Neutrophil (primary cell): ENCODE results near the gene FCN3.
"Not testable (repeated sequence)": the region's sequence is repeated elsewhere in the genome, so short reads cannot be mapped to it uniquely, and the experiment has no call there.

Experiments used
- H3K27ac ChIP-seq: fragments of 200-600 bp; sonication (generic); 2 replicates; pipeline ENCODE4 v1.5.1; 2016; ENCODE audit warnings: mild to moderate bottlenecking, moderate library complexity
- H3K27me3 ChIP-seq: fragments of 200-600 bp; sonication (generic); 2 replicates; pipeline ENCODE4 v1.6.0; 2016; ENCODE audit warnings: mild to moderate bottlenecking
- H3K36me3 ChIP-seq: fragments of 200-600 bp; sonication (generic); 2 replicates; pipeline ENCODE4 v1.5.1; 2017
- H3K4me1 ChIP-seq, 2 experiments: fragments of 200-600 bp in 1 of 2; sonication (generic) in 1 of 2; 1 replicate in 1 of 2; 2 replicates in 1 of 2; pipeline versions ENCODE4 v1.5.1 to v1.6.1; 2013 to 2016; ENCODE audit warnings: low read depth in 1 of 2, low read length in 1 of 2, mild to moderate bottlenecking in 1 of 2, moderate library complexity in 1 of 2; ENCODE audit not compliant: control insufficient read depth in 1 of 2, insufficient read depth in 1 of 2
- H3K4me3 ChIP-seq, 2 experiments: fragments of 200-600 bp in 1 of 2; sonication (generic) in 1 of 2; 1 replicate in 1 of 2; 2 replicates in 1 of 2; pipeline ENCODE4 v1.5.1; 2013 to 2016; ENCODE audit warnings: low read depth in 1 of 2, low read length in 1 of 2, mild to moderate bottlenecking in 1 of 2, moderate library complexity in 1 of 2
- H3K9me3 ChIP-seq: fragments of 200-600 bp; sonication (generic); 2 replicates; pipeline ENCODE4 v1.5.1; 2016
- TF ChIP-seq, protein P1 (sequence below): fragments of 200-600 bp; sonication (generic); IDR thresholded peaks from 2 replicates; pipeline ENCODE4 v1.5.1; 2016; ENCODE audit warnings: antibody characterized with exemption

The FCN3 gene

DNA sequence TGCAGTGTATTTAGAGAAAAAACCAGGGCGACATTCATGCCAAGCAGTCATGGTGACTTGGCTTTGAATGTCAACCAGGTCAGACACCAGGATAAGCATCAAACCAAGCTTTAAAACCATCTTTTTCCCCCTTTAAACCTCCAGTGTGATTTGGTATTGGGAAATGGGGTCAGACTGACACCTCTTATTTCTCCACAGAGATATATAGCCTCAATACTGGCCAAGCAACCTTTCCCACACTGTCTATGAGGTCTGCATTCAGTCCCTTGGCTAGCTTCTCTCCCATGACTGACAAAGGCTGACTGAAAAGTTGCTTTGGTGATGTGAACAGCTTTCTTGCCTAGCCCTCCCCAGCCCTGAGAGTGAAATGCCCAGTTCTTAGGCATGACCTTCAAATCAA is 39.5 kb upstream of the FCN3 start:
- H3K4me1 ChIP-seq, result peaks cover 0 to 3% of the 10 kb centered on the region in 2 experiments
- H3K36me3 ChIP-seq, result peaks cover 100% of the 10 kb centered on the region
- TF ChIP-seq, protein P1, sequence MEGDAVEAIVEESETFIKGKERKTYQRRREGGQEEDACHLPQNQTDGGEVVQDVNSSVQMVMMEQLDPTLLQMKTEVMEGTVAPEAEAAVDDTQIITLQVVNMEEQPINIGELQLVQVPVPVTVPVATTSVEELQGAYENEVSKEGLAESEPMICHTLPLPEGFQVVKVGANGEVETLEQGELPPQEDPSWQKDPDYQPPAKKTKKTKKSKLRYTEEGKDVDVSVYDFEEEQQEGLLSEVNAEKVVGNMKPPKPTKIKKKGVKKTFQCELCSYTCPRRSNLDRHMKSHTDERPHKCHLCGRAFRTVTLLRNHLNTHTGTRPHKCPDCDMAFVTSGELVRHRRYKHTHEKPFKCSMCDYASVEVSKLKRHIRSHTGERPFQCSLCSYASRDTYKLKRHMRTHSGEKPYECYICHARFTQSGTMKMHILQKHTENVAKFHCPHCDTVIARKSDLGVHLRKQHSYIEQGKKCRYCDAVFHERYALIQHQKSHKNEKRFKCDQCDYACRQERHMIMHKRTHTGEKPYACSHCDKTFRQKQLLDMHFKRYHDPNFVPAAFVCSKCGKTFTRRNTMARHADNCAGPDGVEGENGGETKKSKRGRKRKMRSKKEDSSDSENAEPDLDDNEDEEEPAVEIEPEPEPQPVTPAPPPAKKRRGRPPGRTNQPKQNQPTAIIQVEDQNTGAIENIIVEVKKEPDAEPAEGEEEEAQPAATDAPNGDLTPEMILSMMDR, result no peak
- H3K27me3 ChIP-seq, result no peaks in the 10 kb centered on the region
- H3K4me3 ChIP-seq, result no peak overlapping the region
- no peak overlapping the region for H3K27ac ChIP-seq
- no peaks in the 10 kb centered on the region for H3K9me3 ChIP-seq

DNA sequence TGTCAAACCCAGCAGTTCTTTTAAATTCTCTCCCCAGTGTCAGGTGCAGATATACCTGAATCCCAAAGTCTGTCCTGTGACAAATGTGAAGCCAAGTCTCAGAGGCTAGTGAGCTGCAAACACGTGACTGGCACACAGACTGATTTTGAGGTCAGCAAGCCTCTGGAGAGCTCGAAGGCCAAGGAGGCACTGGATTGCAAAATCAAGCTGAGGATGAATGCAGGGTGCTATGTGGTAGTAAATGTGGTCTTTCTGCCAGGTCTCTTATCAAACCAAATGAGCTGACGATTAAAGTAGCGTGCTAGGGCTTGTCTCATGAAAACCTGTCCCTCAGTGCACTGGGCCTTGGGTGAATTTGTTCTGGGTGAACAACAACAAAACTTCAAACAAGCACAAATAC is 38.4 kb upstream of the FCN3 start:
- Histone ChIP-seq H3K36me3 (peaks cover 100% of the 10 kb centered on the region), H3K4me3 (no peak overlapping the region)
- TF ChIP-seq, protein P1, result no peak

DNA sequence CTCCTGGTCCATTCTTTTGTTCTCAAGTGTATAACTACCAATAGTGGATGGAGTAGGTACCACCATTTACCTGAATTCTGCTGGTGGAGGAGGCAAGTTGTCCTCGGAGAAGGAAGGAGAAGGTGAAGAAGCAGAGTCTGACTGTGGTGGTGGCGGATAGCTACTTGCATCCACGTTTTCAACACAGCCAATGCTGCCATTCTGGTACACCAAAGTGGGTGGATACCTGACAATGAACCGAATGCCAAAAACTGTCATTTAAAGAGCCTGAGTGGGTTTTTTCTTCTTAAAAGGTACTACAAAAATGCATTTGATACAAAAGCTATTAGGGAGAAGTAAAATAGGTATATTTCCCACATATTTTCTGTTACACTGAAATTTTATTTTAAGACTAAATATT is 37.9 kb upstream of the FCN3 start:
- Histone ChIP-seq H3K36me3 (peaks cover 100% of the 10 kb centered on the region), H3K4me1 (peaks cover 0 to 3% of the 10 kb centered on the region in 2 experiments), H3K4me3 (no peak overlapping the region), H3K9me3 (no peaks in the 10 kb centered on the region), H3K27ac (no peak overlapping the region), H3K27me3 (no peaks in the 10 kb centered on the region)
- TF ChIP-seq, protein P1, result no peak

More for the DNA sequence above, 38.4 kb upstream of the FCN3 start:
- H3K27ac ChIP-seq, result no peak overlapping the region
- no peaks in the 10 kb centered on the region for H3K27me3 ChIP-seq
- peaks cover 0 to 3% of the 10 kb centered on the region in 2 experiments for H3K4me1 ChIP-seq
- no peaks in the 10 kb centered on the region for H3K9me3 ChIP-seq

DNA sequence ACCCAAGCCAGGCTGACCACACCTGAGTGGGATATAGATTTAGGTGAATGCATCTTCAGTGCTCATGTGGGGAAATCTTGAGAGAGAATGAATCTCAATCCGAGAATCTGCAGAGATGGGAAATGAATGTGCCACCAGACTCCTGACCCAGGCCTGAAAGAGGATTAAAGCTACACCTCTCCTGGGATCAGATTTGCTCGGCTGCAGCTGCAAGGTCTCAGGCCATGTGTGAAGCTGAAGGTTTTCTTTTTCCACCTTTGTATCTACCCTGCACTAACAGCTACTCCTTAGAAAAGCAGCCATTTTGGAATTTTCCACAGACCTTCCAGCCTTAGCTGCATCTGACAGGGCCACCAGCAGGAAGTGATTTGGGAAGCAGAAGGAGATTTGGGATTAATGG is 36.1 kb upstream of the FCN3 start:
- Histone ChIP-seq H3K9me3 (no peaks in the 10 kb centered on the region), H3K27ac (peak overlapping the region; percentile 18), H3K36me3 (peaks cover 100% of the 10 kb centered on the region), H3K4me1 (no peaks in the 10 kb centered on the region), H3K4me3 (no peak overlapping the region), H3K27me3 (no peaks in the 10 kb centered on the region)
- TF ChIP-seq, protein P1, result no peak

DNA sequence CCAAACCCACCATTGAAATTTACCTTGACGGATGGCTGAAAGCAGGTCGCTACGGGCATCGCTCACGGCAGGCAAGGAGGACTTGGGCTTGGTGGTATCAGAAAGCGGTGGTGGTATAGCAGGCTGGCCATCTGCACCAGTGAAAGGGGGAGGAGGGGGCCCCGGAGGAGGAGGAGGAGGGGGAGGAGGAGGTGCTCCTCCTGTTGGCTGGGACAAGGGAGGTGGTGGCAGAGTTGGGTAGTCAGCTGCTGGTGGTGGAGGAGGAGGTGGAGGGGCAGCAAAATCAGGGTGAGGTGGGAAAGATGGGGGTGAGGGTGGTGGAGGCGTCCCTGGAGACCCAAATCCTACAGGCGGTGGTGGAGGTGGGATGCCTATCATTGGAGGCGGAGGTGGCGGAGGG is 35.0 kb upstream of the FCN3 start:
- Histone ChIP-seq H3K4me3 (no peak overlapping the region), H3K27ac (no peak overlapping the region), H3K36me3 (peaks cover 99% of the 10 kb centered on the region), H3K4me1 (no peaks in the 10 kb centered on the region), H3K9me3 (no peaks in the 10 kb centered on the region), H3K27me3 (no peaks in the 10 kb centered on the region)
- TF ChIP-seq, protein P1, result no peak

DNA sequence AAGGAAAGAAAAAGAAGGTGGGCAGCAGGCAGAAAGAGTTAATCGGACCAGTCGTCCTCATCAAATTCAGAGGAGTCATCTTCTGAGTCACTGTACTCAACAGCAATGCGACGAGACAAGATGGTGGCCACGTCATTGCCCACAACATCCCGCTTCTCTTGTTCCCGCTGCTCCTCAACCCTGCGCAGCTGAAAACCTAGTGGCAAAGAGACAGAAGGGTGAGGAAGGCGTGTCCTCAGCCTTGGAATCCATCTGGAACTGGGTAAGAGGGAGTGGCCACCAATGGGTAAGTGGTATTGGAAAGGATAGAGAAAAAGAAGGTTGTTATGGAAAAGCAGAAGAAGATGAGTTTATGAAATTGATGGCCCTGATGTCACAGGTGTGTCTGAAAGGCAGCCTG is 33.5 kb upstream of the FCN3 start:
- Histone ChIP-seq H3K36me3 (peaks cover 98% of the 10 kb centered on the region), H3K4me1 (peaks cover 2 to 10% of the 10 kb centered on the region in 2 experiments), H3K27ac (no peak overlapping the region), H3K27me3 (no peaks in the 10 kb centered on the region), H3K4me3 (no peak overlapping the region), H3K9me3 (no peaks in the 10 kb centered on the region)
- TF ChIP-seq, protein P1, result no peak

DNA sequence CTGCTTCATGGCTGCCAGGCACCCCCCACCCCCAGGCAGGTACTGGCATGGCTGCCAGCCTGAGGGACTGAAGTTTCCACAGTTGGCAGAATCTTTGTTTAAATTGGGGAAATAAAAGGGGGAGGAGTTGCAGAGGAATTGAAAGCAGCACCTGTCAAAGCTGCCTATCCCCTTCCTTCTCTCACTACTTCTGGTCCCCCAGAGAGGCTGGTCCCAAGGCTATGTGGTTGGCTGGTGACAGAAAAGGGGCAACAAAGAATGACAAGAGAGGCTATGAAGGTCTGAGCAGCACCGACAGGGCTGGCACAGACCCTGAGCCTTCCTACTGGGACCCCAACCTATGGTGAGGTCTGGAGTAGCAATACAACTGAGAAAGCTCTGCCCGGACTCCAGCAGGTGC is 32.2 kb upstream of the FCN3 start:
- Histone ChIP-seq H3K4me1 (peaks cover 3 to 13% of the 10 kb centered on the region in 2 experiments), H3K36me3 (peaks cover 85% of the 10 kb centered on the region)
- not testable (repeated sequence) for H3K27ac ChIP-seq, H3K4me3 ChIP-seq, H3K9me3 ChIP-seq, H3K27me3 ChIP-seq
